Middle frontal gyrus (tissue), 1 donor: ENCODE data around the gene PLCH1.

Experiments used
- DNase-seq: peaks from one replicate; pipeline ENCODE4 v3.0.0-alpha.2; 2015; ENCODE audit warnings: low spot score; ENCODE audit errors: extremely low spot score

PLCH1 gene

DNA sequence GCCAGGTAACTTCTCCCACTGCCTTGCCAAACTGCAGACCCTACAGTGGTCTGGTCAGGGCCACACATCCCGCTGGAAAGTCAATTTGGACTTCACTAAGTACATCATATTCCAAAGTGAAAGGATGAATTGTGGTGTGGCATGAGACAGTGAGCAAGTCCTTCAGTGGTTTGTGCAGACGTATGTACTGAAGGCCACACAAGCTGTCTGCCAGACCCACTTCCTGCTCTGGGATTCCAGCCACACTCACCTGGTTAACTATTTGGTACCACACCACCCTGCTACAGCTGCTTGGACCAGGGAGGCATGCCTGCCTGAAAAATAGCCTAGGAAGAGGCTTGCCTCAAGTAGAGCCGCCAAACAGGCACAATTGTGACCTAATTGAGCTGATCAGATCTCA lies 357.3 kb downstream of the PLCH1 start:
- no peak for DNase-seq

DNA sequence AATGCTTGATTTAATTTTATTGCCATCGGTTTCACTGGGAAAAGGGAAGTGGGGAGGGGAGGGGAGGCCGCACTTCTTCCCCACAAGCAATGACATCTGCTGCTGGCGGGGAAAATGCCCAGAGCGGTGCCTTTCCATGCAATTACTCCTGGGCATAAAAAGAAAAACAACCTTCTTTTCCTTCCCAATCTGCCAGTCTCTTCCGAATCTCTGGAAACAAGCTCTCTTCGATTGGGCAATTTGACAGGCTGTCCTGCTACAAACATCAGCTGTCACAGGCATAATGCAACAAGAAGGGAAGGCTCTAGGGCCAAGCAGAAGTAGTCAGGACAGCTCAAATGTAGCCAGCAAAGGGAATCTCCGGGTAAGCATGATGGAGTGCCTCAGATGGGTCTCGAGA lies 358.0 kb downstream of the PLCH1 start:
- no peak for DNase-seq

DNA sequence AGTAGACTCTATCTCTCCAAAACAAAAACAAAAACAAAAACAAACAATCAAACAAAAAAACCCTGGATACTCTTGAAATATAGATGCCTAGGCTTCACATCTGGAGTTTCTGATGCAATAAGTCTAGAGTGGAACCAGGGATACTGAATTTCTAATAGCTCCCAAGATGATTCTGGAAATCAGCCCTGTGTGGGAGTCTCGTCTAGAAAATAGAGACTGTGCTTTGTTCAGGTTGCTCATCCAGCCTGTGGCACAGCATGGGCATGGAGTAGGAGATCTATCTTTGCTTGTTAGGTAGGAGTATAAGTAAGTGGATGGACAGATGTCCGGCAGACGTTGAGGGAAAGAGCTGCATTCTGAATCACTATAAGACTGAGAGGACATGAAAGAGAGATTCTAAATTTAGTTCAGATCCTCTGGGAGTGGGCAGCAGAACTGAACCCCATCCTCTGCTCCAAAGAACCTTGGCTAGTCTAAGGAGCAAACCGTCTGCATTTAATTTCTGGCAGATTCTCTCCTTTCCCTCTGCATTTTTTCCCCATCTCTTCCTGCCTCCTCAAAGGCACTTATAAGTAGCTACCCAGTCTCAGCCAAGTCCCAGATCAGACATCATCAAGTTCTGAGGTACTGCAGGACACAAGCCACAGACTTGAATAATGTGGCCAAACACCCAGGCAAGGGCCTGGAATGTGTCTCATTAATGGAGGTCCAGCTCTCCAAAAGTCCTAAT lies 358.8 kb downstream of the PLCH1 start:
- DNase-seq = no peak

DNA sequence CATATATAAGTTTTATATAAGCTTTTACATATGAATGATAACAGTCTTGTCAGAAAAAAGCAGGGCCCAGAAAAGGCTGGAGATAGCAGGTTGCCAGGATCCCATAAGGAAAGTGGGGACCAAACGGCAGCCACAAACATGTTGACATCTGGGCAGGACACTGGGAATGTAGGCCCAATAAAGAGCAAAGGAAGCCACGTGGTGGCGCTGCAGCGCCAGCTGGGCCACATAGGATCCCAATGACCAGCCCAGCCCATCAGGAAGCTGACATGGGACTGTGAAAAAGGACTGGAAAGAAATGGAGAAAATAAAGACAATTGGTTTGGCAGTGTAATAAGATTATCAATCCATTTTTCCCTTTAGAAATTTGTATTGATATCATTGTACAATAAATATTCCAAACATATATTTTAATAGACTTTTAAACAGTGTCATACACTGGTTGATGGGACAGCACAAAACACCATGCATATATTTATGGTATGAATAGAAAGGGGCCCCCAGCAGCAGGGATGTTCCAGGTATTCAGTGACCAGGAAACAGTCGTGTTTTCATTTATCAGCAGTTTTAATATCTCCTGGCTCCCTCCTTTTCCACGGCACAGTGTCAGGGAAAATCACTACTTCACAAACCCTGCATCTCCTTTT lies 362.4 kb downstream of the PLCH1 start:
- DNase-seq = no peak

DNA sequence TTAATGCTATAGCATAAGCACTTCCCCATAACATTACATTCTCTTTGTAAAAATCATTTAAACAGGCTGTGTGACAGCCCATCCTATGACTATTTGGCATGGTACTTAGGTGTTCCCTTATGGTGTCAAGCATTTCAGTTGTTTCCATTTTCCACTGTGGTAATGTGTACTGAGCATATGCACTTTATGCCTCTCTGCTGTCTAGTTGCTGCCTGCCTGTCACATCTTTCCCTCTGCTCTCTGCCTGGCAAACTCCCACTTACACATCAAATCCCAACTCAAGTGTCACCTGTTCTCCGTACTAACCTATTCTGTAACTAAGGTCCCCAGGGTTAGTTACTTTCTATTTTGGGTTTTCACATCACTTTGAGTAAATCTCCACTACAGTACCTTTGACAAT lies 367.0 kb downstream of the PLCH1 start:
- no peak for DNase-seq

DNA sequence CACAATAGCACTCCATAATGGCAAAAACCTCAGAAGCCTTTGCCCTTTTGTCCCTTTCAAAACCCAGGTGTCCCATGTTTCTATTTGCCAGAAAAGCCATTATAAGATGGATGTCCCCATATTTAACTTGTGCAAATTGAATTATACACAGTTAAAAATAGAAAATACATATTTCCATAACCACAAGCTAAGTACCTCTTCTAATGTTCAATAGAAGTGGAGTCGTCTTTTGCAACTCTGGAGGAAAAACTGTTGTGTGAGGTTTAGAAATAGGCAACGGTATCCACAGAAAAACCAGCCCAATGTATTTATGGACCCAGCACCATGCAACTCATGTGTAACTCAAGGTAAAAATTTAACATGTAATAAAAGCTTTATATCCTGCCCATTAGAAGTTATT lies 367.8 kb downstream of the PLCH1 start:
- no peak for DNase-seq

DNA sequence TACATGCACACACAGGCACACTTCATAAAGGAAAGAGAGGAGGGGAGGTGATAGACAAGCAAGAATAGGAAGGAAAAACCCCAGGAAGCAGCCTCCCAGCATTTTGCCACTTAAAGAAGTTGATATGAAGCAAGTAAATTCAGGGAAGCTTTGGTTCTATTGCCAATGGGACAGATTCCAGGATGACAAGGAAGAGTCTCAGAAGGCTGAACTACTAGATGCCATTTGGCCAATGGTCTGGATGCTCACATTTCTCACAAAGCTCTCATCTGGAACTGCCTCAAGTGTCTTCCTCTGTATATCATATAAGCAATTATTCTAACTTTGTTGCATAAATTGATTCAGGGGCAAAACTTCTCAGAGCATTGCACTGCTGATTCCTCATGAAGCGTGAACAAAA lies 372.6 kb downstream of the PLCH1 start:
- no peak for DNase-seq

DNA sequence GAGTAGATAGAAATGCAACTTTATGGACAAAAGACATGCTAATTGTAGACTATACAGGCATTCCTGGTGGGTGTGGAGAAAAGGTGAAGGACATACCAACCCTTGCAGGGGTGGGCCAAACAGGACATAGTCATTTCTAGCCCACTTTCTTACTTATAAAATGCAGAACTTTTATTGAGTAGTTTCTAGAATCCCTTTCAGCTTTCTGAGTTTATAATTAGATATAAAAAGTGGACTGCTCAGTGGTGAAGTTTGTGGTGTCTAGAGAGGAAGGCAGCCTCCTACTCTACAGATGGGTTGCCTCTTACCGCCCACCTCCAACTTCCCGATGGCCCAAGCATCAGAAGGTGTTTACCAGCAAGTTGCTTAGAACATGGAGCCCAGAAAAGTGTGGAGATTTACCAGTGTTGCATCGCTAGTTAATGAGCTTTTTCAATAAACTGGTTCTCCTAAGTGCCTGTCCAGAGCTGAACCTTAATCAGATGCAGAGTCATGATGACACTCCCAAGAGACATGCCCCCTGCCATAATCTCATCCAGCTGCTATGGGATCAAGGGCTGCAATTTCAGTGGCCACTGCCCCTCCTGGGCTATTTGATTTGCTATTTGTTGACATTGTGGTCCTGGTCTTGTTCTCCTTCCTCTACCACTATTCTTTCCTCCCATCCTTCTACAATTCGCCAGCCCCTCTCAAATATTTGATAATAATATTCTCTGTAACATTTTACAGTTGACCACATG lies 373.9 kb downstream of the PLCH1 start:
- no peak for DNase-seq

DNA sequence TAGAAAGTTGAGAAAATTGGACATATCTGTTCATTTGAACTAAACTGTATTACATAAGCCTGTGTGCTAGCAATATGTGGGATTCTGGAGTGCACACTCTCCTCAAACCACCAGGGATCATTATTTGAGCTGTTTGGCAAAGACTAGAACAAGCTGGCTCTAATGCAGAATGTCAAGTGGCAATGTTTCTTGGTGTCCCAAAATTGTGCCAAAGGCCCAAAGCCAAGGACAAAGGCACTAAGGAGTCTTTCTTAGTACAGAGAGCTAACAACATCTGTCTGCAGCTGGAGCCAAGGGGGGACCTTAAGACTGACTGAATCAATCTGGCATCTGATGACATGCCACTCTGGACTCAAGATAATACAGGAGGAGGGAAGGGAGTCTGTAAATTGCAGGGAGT lies 374.7 kb downstream of the PLCH1 start:
- DNase-seq = no peak

DNA sequence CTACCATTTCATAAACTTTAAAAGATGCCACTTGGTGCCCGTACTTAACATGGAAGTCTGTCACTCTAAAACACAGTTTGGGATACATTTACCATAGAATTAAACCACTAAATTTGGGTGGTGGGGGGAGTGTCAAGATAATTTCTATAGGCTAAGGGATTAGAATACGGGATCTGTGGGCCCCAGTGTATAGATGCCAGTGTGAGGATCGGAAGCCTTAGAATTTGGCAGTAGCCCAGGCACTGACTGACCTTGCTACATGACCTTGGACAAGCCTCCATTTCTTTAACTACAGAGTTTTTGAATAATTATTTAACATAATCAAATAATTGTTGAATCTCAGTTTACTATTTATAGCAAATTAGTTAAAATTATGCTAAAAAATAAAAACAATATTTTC lies 375.1 kb downstream of the PLCH1 start:
- no peak for DNase-seq

DNA sequence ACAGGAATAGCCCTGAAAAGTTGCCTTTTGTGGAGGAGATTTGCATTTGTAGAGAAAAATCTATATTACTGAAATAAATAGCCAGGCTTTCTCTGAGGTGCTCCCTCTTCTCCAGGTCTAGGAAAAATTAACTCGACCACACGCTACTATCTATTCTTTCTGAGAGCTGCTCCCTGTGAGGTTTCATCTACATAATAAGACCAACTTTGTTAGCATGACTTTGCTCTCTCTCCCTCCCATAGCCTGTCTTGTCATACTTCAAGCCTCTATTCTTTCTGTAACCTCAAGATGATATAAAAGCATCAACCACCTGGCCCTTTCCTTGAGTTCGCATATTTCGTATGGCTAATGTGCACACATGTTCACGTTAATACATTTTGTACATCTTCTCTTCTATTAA lies 375.6 kb downstream of the PLCH1 start:
- no peak for DNase-seq

DNA sequence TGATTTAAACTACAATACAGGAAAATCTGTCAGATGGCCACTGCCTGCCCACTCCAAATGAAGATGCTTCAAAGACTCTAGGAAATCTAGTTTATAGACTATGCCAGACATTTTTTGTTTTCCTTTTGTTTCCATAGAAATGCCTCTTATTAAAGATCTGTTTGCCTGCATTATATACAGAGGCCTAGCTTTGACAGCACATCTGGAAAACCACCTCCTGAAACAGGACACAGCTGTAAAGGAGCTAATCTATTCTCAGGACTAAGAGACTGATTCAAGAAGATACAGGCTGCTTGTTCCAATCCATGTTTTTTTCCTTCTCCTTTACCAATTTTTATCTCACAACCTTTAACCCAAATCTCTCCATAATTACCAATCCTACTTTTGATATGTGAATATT lies 376.1 kb downstream of the PLCH1 start:
- DNase-seq = no peak

DNA sequence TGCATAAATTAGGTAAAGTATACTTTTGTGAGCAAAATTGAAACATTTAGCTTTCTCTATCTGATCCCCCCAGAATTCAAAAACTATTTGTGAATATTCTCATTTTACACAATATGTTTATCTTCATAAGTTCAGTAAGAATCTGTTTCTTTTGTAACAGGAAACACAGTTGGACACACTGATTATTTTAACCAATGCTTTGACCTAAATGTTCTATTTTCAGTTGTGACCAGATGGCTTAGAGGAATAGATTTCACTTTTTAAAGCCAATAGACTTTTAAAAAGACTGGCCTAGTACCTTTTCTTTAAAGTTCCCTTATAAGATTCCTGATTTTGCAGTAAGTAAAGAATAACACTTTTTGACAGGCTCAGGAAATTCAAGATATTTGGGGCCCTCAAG lies 377.4 kb downstream of the PLCH1 start:
- DNase-seq = no peak

DNA sequence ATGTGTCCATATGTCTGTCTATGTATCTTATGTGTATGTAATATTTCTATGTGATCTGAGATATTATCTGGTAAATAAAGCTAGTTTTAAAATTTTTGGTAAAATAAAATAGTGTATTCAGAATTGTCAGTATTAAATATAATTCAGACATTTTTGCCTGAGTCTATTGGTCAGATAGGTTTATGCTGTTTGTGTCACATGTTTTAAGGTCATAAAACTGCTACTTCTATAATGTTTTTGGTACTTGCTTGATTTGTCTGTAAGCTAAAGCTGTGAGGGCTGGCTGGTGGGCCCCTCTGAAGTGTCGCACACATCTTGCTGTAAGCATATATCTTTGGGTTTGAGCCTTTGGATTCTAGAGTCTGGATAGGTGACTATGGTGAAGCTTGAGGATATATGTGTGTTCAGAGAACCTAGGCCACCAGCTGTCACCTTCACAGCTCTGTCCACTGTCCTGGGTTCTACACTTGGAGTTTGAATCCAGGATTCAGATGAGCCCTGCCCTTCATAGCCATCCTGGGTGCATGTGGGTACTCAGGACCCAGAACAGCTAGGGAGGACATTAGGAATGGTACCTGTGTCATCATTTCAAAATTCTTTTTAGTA lies 379.6 kb downstream of the PLCH1 start:
- DNase-seq = no peak

DNA sequence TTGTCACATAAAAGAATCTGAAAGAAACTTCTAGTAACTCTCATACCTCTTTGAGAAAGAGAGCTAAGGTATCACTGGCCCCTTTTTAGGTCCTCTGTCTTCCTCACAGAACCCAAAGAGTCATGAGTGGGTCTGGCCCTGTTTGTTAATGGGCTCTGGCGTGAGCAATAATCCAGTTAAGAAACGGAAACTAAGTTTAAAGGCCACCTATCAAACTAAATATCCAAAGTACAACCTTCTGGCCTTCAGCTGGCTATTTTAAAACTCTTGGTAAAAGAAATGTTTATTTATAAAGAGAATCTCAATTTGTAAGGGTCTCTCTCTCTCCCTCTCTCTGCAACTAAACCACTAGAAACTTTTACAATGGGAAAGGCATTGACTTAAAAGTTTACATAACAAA lies 380.4 kb downstream of the PLCH1 start:
- no peak for DNase-seq

DNA sequence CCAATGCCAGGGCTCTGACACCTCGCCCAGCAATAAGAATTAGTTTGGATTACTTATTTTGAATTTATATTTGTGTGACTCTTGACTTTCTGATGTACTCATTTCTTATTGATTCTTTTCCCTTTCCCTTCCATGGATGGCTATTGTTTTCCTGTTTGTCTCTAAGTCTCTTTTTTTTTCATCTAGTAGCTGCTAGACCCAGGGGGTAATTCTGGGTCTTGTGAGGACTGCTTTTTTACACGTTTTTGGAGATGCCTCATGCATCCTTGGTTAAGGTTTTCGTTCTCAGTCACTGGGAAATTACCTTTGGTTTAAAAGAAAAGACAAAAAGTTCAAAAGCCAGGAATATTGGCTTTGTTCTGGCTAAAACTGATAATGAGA lies 381.2 kb downstream of the PLCH1 start:
- no peak for DNase-seq

DNA sequence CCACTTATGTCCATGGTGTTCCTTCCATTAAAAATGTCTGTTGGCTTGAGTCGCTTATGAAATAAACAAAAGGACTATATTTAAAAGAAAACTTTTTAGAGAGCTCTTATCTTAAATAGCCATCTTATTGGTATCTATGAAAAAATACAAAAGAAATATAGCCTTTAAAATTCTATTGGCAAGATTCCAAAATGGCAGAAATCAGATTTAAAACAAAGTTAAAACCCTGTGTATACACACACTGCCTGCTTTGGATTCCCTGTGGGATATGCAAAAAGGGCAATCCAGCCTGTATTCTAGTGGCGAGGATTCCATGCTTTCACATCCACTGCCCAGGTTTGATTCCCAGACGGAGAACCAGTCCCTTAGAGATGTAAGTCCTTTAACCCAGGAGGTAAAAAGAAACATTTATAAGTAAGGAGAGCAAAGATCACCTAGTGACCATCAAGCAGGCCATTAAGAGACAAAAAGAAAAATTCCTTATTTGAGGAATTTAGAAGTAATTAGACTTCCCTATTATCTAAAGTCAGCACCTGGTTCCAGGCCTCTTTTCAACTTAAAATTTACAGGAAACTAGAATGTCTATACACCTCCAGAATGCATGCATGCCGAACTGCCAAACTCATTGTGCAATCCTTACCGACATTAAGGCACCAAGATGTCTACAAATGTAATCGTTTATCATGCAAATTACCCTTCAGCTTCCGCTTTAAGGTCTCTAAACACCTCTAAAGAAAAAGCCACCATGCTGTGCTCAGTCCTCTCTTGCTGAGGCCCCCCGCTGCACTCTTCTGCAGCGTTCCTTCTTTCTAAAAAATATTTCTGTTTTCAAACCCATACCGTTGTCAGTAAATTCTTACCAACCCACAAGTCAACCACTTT lies 381.8 kb downstream of the PLCH1 start:
- no peak for DNase-seq

DNA sequence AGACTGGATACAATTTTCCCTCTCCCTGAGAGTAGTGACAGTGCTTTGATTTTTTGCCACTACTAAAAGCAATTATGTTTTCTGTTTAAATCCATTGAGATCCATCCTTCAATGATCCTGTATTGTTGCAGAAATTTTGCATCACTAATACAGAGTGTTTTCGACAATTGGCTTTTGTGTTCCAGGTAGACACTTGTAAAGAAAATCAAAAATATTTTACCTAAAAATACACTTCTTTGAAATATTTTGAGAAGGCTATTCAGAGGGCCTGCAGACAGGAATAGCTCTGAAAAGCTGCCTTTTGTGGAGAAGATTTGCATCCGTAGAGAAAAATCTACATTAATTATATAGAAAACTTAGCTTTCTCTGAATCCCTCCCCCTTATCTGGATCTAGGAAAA lies 384.6 kb downstream of the PLCH1 start:
- no peak for DNase-seq

DNA sequence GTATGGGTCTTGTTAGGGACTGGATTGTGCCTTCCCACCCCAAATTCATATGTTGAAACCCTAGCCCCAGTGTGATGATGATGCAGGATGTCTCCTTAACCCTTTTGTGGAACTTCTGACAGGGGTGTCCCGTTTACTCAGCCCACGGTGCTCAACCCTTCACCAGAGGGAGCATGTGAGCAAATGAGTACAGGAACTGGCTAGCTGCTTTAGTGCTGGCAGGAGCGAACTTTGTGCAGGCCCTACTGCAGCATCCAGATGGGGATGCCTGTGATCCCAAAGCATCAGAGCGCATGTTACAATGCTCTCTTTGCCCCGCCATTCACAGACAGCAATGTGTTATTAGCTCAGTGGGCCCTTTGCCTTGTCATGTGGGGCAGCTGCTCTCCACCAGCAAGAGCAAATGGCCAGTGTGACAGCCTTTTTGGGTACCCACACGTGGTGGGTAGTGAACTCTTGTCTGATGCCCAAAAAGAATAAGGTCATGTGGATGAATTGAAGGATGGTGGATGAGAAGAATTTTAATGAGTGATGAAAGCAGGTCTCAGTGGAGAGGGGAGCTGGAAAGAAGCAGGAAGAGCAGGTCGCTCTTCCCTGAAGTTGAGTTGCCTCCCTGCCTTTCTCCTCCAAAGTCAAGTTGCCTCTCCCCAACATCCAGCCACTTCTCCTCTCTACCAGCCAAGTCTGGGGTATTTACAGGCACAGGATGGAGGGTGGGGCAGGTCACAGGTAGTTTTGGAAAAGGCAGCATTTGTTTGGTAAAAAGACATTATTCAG lies 388.1 kb downstream of the PLCH1 start:
- no peak for DNase-seq

DNA sequence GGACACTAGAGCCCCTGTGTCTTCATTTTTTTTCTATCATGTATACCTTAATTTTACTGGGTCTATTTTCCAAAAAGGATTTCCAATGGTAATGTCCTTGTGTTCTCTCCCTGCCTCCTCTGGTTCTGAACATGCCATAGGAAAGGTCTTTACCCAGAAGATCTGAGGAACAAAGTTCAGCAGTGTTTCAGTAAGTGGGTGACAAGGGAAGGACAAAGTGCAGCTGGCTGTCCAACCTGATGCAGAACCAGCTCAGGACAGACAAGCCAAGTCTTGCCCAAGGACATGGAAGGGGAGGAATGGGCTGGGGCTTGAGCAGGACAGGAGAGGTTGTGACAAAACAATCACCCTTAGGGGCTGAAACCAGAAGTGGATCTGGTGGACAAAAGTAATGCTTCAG lies 390.2 kb downstream of the PLCH1 start:
- no peak for DNase-seq
